Colonic mucosa (tissue), 4 donors: ENCODE measurements around the gene VAPA. TPM values are rescaled to one million over a fixed set of nuclear protein-coding genes. Genes with fewer than 3 reads are reported as not detected.
A peak's percentile ranks its signal among the peaks of the same experiment; 100 is the strongest.

ENCODE experiments used
- DNase-seq: peaks from one replicate; pipeline ENCODE4 v3.0.0-alpha.2; 2020
- H3K27ac ChIP-seq: fragments of 200-600 bp; one replicate; pipeline ENCODE4 v1.8.0; 2021
- H3K27me3 ChIP-seq: fragments of 200-600 bp; one replicate; pipeline ENCODE4 v1.8.0; 2021
- H3K36me3 ChIP-seq: fragments of 200-600 bp; one replicate; pipeline ENCODE4 v1.8.0; 2021
- H3K4me1 ChIP-seq: fragments of 200-600 bp; one replicate; pipeline ENCODE4 v1.8.0; 2021; ENCODE audit warnings: mild to moderate bottlenecking
- H3K4me3 ChIP-seq: fragments of 200-600 bp; one replicate; pipeline ENCODE4 v1.8.0; 2021
- H3K9ac ChIP-seq, 2 donors: one replicate each; pipeline ENCODE4 v1.7.0; 2013; ENCODE audit warnings: control low read depth in 2 of 2, low read depth in 2 of 2, low read length in 2 of 2
- H3K9me3 ChIP-seq: fragments of 200-600 bp; one replicate; pipeline ENCODE4 v1.8.0; 2021
- CTCF ChIP-seq: fragments of 200-600 bp; IDR thresholded peaks from one replicate; pipeline ENCODE4 v1.8.0; 2022; ENCODE audit warnings: antibody characterized with exemption, mild to moderate bottlenecking
- intact Hi-C: fragments of 100-400 bp; cut with DNase I; formaldehyde crosslinking; loops from one replicate; pipeline ENCODE4 v1.14.1; 2022
- total RNA-seq, 2 donors: library from RNA; stranded (reverse); fragmentation: NEBNext Ultra II Directional in 1 of 2; extraction: Animal tissue kit (Norgen Biotek cat#: 25700) in 1 of 2; gene quantifications; one replicate each; pipeline ENCODE4 v1.2.1, GENCODE V29; 2021
- donor health status: healthy.
- donor health status: DM: no; HTN: no; CAD: no.
- donor health status: DM: no; HTN: no; CAD: no.

Gene VAPA
- total RNA-seq, 2 donors from 2014 or later: 224 to 295 TPM

- TF ChIP-seq CTCF: no peak
- Histone ChIP-seq H3K27me3 (no peaks in the 10 kb centered on the region), H3K4me3 (no peak overlapping the region), H3K4me1 (no peaks in the 10 kb centered on the region), H3K27ac (no peak overlapping the region), H3K9me3 (no peaks in the 10 kb centered on the region), H3K9ac (no peak overlapping the region), H3K36me3 (no peaks in the 10 kb centered on the region)
- DNase-seq: no peak
- intact Hi-C loops: no loop called here
Observed at GRCh38 chr18:9961041-9961440, 47.2 kb downstream of the VAPA start.

GRCh38 chr18:9965711-9966624 lies 52.2 kb downstream of the VAPA start:
- DNase-seq: no peak
- intact Hi-C loops: no loop called here
- Histone ChIP-seq H3K27ac (no peak overlapping the region), H3K36me3 (no peaks in the 10 kb centered on the region), H3K9ac (no peak overlapping the region), H3K4me3 (no peak overlapping the region), H3K4me1 (no peaks in the 10 kb centered on the region), H3K27me3 (no peaks in the 10 kb centered on the region), H3K9me3 (no peaks in the 10 kb centered on the region)
- no peak for TF ChIP-seq CTCF

GRCh38 chr18:9968081-9968848 lies 54.4 kb downstream of the VAPA start:
- H3K9me3 ChIP-seq: no peaks in the 10 kb centered on the region
- intact Hi-C loops: no loop called here
- no peak overlapping the region for H3K4me3 ChIP-seq
- DNase-seq: no peak
- TF ChIP-seq CTCF: no peak
- H3K27ac ChIP-seq: no peak overlapping the region
- no peaks in the 10 kb centered on the region for H3K27me3 ChIP-seq
- H3K9ac ChIP-seq: no peak overlapping the region
- H3K36me3 ChIP-seq: no peaks in the 10 kb centered on the region
- H3K4me1 ChIP-seq: no peaks in the 10 kb centered on the region

GRCh38 chr18:9969247-9969646 lies 55.4 kb downstream of the VAPA start:
- no peak overlapping the region for H3K4me3 ChIP-seq
- no peak for TF ChIP-seq CTCF

GRCh38 chr18:9971313-9971920 lies 57.6 kb downstream of the VAPA start:
- H3K27ac ChIP-seq: no peak overlapping the region
- no peaks in the 10 kb centered on the region for H3K9me3 ChIP-seq
- no peak overlapping the region for H3K4me3 ChIP-seq
- intact Hi-C loops: loop anchor here (2.0 kb wide), 1 partner anchor 549 kb away; no protein-coding TSS in a partner anchor
- no peaks in the 10 kb centered on the region for H3K4me1 ChIP-seq
- peak; percentile 72 for TF ChIP-seq CTCF
- DNase-seq: peak; percentile 81
- no peaks in the 10 kb centered on the region for H3K27me3 ChIP-seq
- H3K9ac ChIP-seq: no peak overlapping the region
- no peaks in the 10 kb centered on the region for H3K36me3 ChIP-seq

More at GRCh38 chr18:9969247-9969646, 55.4 kb downstream of the VAPA start:
- DNase-seq: no peak
- Histone ChIP-seq H3K9me3 (no peaks in the 10 kb centered on the region), H3K4me1 (no peaks in the 10 kb centered on the region), H3K36me3 (no peaks in the 10 kb centered on the region), H3K27me3 (no peaks in the 10 kb centered on the region), H3K9ac (no peak overlapping the region), H3K27ac (no peak overlapping the region)
- intact Hi-C loops: no loop called here
